GM21786 (cell line): Measurements from ENCODE around the gene DGCR6L.
A peak's percentile ranks its signal among the peaks of the same experiment; 100 is the strongest.
"Not testable (repeated sequence)": the region's sequence is repeated elsewhere in the genome, so short reads cannot be mapped to it uniquely, and the experiment has no call there.

Source experiments
- ATAC-seq: cut with Tn5 transposase; IDR thresholded peaks from one replicate; pipeline ENCODE4 v1.9.1; 2021; ENCODE audit not compliant: unreplicated experiment

Gene DGCR6L

GRCh38 chr22:20319745-20320658 is at the start of gene DGCR6L:
TSS of gene DGCR6L (minus strand) at chr22:20320060. CDS start at chr22:20319988, 72 bp downstream.
- ATAC-seq = peak; percentile 58

DNA sequence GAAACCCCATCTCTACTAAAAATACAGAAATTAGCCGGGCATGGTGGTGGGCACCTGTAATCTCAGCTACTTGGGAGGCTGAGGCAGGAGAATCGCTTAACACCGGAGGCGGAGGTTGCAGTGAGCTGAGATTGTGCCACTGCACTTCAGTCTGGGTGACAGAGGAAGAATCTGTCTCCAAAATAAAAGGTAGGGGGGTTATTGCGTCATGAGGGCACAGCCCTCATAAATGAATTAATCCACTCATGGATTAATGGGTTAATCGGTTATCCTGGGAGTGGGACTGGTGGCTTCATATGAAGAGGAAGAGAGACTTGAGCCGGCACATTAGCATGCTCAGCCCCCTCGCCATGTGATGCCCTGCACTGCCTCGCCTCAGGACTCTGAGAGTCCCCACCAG is 49.0 kb upstream of the DGCR6L start:
- not testable (repeated sequence) for ATAC-seq

DNA sequence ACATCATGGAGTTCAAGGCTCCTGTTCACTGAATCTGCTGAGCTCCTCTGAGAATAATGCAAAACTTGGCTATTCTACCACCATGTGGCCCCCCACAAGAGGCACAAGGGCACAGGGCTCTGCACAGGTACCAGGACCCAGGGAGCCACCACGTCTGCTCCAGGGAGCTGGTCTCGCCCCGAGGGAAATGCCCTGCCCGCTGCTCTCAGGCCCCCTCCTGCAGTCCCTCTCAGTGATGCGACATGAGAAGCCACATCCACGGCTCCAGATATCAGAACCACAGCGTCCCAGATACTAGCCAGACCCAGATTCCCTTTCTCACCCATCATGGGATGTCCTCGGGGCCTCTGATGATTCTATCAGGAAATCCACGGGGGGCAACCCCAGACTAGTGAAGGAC is 47.0 kb upstream of the DGCR6L start:
- ATAC-seq = not testable (repeated sequence)

DNA sequence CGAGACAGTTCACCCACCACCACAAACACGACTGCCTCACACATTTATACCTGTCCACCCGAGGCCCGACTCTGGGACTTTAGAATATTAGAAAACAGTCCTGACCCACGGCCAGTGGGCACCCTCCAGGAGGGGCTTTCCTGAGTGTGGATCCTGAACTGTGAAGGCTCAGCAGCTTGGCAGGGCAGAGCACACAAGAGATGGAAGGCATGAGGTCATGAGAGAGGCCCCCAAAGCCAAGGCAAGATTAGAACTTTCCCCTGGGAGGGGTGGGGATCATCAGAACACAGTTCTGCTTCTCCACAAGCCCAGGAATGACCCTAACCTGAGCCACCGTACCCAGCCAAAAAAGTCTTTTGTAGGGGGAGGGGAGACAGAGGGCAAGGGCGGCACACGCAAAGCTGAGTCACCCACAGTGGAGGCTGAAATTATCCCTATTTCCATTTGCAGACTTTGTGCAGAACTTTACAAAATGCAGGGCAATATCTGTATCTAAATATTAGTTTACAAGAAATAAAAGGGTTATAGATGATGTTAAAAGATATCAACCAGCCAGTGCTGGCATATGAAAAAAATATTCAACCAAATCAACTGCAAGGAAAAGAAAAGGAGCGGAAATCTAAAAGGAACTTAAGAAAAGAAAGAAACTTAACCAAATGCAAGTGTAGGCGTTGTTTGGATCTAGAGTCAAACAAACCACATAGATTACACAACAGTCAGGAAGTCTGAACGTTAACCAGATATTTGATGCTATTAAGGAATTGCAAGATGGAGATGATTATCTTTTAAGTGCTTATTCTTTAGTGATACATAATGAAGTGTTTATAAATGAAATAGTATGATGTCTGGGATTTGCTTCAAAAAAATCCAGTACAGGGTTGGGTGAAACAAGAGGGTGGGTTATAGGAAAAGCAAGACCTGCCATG is 44.7 kb upstream of the DGCR6L start:
- ATAC-seq = not testable (repeated sequence)

DNA sequence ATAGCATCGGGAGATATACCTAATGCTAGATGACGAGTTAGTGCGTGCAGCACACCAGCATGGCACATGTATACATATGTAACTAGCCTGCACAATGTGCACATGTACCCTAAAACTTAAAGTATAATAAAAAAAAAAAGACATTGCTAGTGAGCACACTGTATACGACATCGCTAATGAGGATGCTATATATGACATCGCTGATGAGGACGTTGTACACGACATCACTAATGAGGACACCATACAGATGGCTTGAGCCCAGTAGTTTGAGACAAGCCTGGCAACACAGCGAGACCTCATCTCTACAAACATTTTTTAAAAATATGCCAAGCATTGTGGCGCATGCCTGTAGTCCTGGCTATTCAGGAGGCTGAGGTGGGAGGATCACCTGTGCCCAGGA is 42.5 kb upstream of the DGCR6L start:
- ATAC-seq = not testable (repeated sequence)

- not testable (repeated sequence) for ATAC-seq
Measured at GRCh38 chr22:20361752-20362229, 41.9 kb upstream of the DGCR6L start.

DNA sequence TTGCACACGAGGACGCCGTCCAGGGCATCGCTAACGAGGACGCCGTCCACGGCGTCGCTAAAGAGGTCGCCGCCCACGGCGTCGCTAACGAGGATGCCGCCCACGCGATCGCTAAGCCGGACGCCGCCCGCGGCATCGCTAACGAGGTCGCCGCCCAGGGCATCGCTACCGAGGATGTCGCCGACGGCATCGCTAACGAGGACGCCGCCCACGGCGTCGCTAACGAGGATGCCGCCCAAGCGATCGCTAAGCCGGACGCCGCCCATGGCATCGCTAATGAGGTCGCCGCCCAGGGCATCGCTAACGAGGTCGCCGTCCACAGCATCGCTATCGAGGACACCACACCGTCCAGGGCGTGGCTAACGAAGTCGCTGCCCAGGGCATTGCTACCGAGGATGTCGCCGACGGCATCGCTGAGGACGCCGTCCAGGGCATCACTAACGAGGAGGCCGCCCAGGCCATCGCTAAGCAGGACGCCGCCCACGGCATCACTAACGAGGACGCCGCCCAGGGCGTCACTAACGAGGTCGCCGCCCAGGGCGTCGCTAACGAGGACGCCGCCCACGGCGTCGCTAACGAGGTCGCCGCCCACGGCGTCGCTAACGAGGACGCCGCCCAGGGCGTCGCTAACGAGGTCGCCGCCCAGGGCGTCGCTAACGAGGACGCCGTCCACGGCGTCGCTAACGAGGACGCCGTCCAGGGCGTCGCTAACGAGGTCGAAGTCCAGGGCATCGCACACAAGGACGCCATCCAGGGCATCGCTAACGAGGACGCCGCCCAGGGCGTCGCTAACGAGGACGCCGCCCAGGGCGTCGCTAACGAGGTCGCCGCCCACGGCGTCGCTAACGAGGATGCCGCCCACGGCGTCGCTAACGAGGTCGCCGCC is 41.2 kb upstream of the DGCR6L start:
- not testable (repeated sequence) for ATAC-seq

- not testable (repeated sequence) for ATAC-seq
Measured at GRCh38 chr22:20360261-20360660, 40.4 kb upstream of the DGCR6L start.

- ATAC-seq = not testable (repeated sequence)
Measured at GRCh38 chr22:20358503-20359239, 38.8 kb upstream of the DGCR6L start.

DNA sequence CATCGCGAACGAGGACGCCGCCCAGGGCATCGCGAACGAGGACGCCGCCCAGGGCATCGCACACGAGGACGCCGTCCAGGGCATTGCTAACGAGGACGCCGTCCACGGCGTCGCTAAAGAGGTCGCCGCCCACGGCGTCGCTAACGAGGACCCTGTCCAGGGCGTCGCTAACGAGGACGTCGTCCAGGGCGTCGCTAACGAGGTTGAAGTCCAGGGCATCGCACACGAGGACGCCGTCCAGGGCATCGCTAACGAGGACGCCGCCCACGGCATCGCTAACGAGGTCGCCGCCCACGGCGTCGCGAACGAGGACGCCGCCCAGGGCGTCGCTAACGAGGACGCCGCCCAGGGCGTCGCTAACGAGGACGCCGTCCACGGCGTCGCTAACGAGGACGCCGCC is 38.1 kb upstream of the DGCR6L start:
- ATAC-seq = not testable (repeated sequence)

GRCh38 chr22:20356906-20357305 is 37.0 kb upstream of the DGCR6L start:
- not testable (repeated sequence) for ATAC-seq

GRCh38 chr22:20355939-20356636 is 36.2 kb upstream of the DGCR6L start:
- ATAC-seq = not testable (repeated sequence)

DNA sequence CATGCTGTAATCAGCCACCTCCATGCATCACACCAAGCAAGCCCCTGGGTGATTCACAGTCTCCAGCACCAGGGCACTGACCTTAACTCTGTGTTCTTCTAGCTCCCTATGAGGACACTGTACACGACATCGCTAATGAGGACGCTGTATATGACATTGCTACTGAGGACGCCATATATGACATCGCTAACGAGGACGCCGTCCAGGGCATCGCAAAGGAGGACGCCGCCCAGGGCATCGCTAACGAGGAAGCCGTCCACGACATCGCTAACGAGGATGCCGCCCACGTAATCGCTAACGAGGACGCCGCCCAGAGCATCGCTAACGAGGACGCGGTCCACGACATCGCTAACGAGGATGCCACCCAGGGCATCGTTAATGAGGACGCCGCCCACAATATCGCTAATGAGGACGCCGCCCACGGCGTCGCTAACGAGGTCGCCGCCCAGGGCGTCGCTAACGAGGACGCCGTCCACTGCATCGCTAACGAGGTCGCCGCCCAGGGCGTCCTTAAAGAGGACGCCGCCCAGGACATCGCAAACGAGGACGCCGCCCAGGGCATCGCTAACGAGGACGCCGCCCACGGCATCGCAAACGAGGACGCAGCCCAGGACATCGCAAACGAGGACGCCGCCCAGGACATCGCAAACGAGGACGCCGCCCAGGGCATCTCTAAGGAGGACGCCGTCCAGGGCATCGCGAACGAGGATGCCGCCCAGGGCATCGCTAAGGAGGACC is 34.5 kb upstream of the DGCR6L start:
- no peak for ATAC-seq

- not testable (repeated sequence) for ATAC-seq
Measured at GRCh38 chr22:20352536-20352935, 32.7 kb upstream of the DGCR6L start.

DNA sequence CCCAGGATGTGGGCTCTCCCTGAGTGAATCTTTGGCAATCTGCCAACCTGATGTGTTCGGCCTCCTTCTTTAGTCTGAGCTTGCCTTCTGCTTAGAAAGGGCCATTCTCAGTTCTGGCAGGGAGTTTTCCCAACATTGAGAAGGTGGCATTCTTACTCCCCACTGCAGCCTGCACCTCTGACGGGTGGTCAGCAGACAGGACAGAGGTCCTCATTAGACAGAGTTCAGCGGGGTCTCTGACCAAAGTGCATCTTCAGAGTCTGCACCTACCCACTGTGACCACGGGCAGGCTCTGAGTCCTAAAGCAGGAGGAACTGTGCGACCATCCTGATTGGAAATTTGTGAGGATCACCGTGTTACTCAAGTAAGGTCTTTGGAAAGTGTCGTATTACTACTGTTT is 26.7 kb upstream of the DGCR6L start:
- not testable (repeated sequence) for ATAC-seq

GRCh38 chr22:20338291-20338690 is 18.4 kb upstream of the DGCR6L start:
- ATAC-seq = not testable (repeated sequence)

DNA sequence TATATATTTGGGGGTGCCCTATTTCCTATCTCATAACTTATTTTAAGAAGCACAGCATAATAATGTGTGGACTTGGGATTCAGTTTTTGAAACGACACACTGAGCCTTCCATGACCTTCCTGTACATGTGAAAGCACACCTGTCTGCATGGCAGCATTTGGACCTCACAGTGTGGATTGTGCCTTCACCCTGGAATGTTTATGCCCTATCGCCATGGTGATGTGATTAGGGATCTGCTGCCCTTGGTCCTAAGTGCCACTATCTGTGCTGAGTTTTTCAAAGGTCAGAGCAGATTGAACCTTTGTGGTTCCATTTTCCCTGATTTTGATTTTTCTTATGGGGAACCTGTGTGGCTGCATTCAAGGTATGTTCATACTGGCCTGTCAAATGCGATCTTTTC is 17.9 kb upstream of the DGCR6L start:
- ATAC-seq = not testable (repeated sequence)

DNA sequence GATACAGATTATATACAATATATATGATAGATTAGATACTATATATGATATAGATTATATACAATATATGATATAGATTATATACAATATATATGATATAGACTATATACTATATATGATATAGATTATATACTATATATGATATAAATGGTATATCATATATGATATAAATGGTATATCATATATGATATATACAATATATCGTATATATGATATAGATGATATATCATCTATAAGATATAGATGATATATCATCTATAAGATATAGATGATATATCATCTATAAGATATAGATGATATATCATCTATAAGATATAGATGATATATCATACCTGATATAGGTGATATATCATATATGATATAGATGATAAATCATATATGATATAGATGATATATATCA is 16.7 kb upstream of the DGCR6L start:
- ATAC-seq = not testable (repeated sequence)
